Heart right ventricle (tissue), 16 donors: ENCODE results near the gene SEC61A1. TPM values are rescaled to one million over a fixed set of nuclear protein-coding genes. Genes with fewer than 3 reads are reported as not detected.

ENCODE experiments used
- ATAC-seq, 8 donors: fragments of 200-7000 bp; cut with Tn5 transposase; one replicate each; pipeline ENCODE4 v1.9.1; 2020; ENCODE audit warnings: mild to moderate bottlenecking in 8 of 8, moderate library complexity in 8 of 8, moderate number of reproducible peaks in 1 of 8
- DNase-seq, 2 donors: peaks; one replicate each; pipeline ENCODE4 v3.0.0-alpha.2; 2020
- H3K27ac ChIP-seq, 10 donors: fragments of 200-600 bp; sonication (generic) in 2 of 10; one replicate each; pipeline versions ENCODE4 v1.5.0 to v1.8.0; 2020 to 2022; ENCODE audit warnings: mild to moderate bottlenecking in 3 of 10
- H3K27me3 ChIP-seq, 7 donors: fragments of 200-600 bp; one replicate each; pipeline ENCODE4 v1.8.0; 2021 to 2022; ENCODE audit warnings: mild to moderate bottlenecking in 2 of 7
- H3K36me3 ChIP-seq, 9 donors: fragments of 200-600 bp; sonication (generic) in 1 of 9; one replicate each; pipeline versions ENCODE4 v1.5.0 to v1.8.0; 2020 to 2022; ENCODE audit warnings: mild to moderate bottlenecking in 2 of 9
- H3K4me1 ChIP-seq, 9 donors: fragments of 200-600 bp; sonication (generic) in 1 of 9; one replicate each; pipeline versions ENCODE4 v1.5.0 to v1.8.0; 2020 to 2022; ENCODE audit warnings: mild to moderate bottlenecking in 4 of 9
- H3K4me3 ChIP-seq, 10 donors: fragments of 200-600 bp; sonication (generic) in 2 of 10; one replicate each; pipeline versions ENCODE4 v1.5.0 to v1.8.0; 2020 to 2022; ENCODE audit warnings: mild to moderate bottlenecking in 7 of 10, moderate library complexity in 2 of 10
- H3K9me3 ChIP-seq, 11 donors: fragments of 200-600 bp in 10 of 11; sonication (generic) in 2 of 11; one replicate each; pipeline versions ENCODE4 v1.5.0 to v1.8.0; 2013 to 2022; ENCODE audit warnings: mild to moderate bottlenecking in 2 of 11, control low read depth in 1 of 11, moderate library complexity in 1 of 11
- CTCF ChIP-seq, 9 donors: fragments of 200-600 bp; sonication (generic) in 2 of 9; IDR thresholded peaks; one replicate each; pipeline versions ENCODE4 v1.5.0 to v1.8.0; 2021 to 2022; ENCODE audit warnings: antibody characterized with exemption in 9 of 9, mild to moderate bottlenecking in 5 of 9, moderate library complexity in 1 of 9
- WGBS, 2 donors: extraction: QIAGEN DNeasy Blood & Tissue Kit; methylation state at CpG; one replicate each; pipeline ENCODE4 v1.1.7; 2013; ENCODE audit warnings: inconsistent platforms in 1 of 2; 5-methylcytosine and 5-hydroxymethylcytosine counted together
- intact Hi-C, 10 donors: fragments of 100-400 bp; cut with DNase I; formaldehyde crosslinking; loops; one replicate each; pipeline versions ENCODE4 v1.11.1 to v1.14.2; 2022
- polyA plus RNA-seq, 2 donors: library from polyadenylated mRNA; stranded (reverse); fragments of 200-250 nt; gene quantifications; one replicate each; pipeline ENCODE4 v1.2.3, GENCODE V29; 2013
- total RNA-seq, 10 donors: library from RNA; stranded (reverse); fragmentation: NEBNext Ultra II Directional in 3 of 10; extraction: Animal tissue kit (Norgen Biotek cat#: 25700) in 3 of 10; gene quantifications; one replicate each; pipeline versions ENCODE4 v1.2.1 to v1.2.4, GENCODE V29; 2021 to 2023
- donor health status: Arrhythmogenic right ventricular cardiomyopathy.
- donor health status: ischemic (EF 13 %, LVEDD 7.1; RV severe dilation, severe dysfunction).
- donor health status: healthy with polysubstance abuse.
- donor health status: DM: no; HTN: yes; CAD: no.
- donor health status: DM: no; HTN: no; CAD: no.
- donor health status: ischemic (EF 25% LVEDD 6.9; RV normal size, moderate dysfunction).
- donor health status: ischemic (EF 25% LVEDD 5.7; RV mildly dilated, moderate dysfunction).
- donor health status: healthy.
- donor health status: DM: yes; HTN: yes; CAD: no.
- donor health status: Ischemic cardiomyopathy.
- donor health status: ischemic (EF 35%, LVEDD 5.7; RV mildly dilated, moderate dysfunction).
- donor health status: nonischemic (EF 11% LVEDD 7.7; RV severe dilation, severe dysfunction).
- donor health status: DM: yes; HTN: yes; CAD: no.
- donor health status: PGD.
- donor health status: ischemic (EF 29% LVEDD 5.4; RV normal size, mild dysfunction).
- donor health status: nonischemic (EF 23%, LVEDD 6.1; RV moderate dilation, normal function).

SEC61A1 gene
- total and polyA plus RNA-seq, 12 donors: 41.0 to 131 (median 62.1) TPM

DNA sequence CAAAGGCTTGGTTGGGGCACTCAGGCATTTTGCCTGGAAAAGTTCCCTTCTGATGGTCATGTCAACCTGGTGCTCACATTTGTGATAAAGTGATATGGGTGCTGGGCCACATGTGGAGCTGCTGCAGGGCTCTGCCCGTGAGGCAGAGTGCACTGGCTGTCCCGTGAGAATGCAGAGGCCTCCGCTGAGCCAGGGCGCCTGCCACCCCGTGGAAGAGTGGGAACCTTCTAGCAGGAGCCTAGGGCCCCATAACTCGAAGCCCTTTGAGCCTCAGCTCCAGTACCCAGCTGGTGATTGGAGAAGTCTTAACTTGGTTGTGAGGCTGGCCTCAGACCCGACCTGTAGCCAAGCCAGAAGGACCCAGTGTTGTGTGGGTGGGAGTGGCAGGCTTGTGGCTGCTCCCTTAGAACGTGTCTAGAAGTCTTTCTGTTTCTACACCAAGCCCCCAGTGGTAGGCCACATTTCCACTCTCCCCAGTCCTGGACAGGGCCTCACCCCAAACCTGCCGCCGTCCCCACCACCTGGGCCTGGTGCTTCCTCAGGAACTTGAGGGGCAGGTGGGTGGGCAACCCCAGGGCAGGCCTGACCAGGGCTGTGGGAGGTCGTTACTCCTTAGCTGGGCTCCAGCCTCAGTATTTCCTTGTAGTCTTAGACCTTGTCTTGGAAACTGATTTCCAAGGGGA, 19.7 kb downstream of the SEC61A1 start:
- Histone ChIP-seq H3K4me3 (no peak overlapping the region), H3K27me3 (no peaks in the 10 kb centered on the region), H3K4me1 (peaks cover 3 to 46% (median 26%) of the 10 kb centered on the region in 9 donors), H3K36me3 (peaks cover 4 to 71% (median 42%) of the 10 kb centered on the region in 9 donors), H3K27ac (no peak overlapping the region), H3K9me3 (no peaks in the 10 kb centered on the region)
- intact Hi-C loops: loop anchor here in 2 of 10 donors (5.0 to 10.0 kb wide), 2 partner anchors 63 to 380 kb away; no protein-coding TSS in a partner anchor
- DNase-seq (no peak), ATAC-seq (no peak)
- no peak for TF ChIP-seq CTCF (IDR thresholded peaks at IDR 0.05)
- WGBS, 2 donors: 85% methylated on average over 11 of the region's 11 CpGs

DNA sequence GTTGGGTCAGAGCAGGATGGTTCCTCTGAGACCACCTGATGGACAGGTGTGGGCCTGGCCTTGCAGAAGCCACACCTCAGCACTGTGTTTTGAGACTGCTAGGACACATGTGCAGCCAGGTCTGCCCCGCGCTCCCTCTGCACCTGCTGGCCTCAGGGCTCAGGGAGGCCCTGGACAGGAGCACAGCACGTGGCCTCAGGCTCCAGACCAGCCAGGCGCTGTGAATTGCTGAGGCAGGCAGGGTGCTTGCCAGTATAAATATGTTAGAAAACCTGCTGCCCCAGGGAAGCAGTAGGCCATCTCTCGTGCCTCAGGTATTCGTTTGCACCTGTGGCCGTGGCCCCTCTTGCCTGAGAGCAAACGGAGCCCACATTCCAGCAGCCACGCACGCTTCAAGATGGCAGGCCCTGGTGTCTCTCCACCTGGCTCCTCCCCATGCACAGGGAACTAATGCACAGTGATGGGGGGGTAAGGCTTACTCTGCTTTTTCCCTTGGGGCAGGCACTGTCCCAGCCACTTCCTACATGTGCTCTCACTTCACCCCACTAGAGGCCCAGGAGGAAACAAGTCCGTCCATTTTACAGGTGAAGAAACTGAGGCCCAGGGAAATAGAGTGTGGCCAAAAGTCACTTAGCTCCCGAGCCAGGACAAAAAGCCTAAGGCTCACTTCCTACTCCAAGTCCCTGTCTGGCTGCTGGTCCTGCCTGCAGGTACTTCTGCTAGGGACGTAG, 20.4 kb downstream of the SEC61A1 start:
- intact Hi-C loops: loop anchor here in 2 of 10 donors (5.0 to 10.0 kb wide), 2 partner anchors 62 to 380 kb away; no protein-coding TSS in a partner anchor
- peaks cover 6 to 53% (median 33%) of the 10 kb centered on the region in 9 donors for H3K4me1 ChIP-seq
- 93 to 94% methylated on average over 13 of the region's 13 CpGs for WGBS, 2 donors

GRCh38 chr3:128073185-128073725, 21.0 kb downstream of the SEC61A1 start:
- no peak for DNase-seq

More for the DNA sequence above, 20.4 kb downstream of the SEC61A1 start:
- H3K36me3 ChIP-seq: peaks cover 4 to 64% (median 35%) of the 10 kb centered on the region in 9 donors
- H3K27me3 ChIP-seq: no peaks in the 10 kb centered on the region
- DNase-seq (no peak), ATAC-seq (no peak)
- H3K4me3 ChIP-seq: no peak overlapping the region
- no peaks in the 10 kb centered on the region for H3K9me3 ChIP-seq
- H3K27ac ChIP-seq: peak overlapping the region in 5 of 10 donors; percentile 38 to 67 (median 58)
- TF ChIP-seq CTCF (IDR thresholded peaks at IDR 0.05): no peak

More at GRCh38 chr3:128073185-128073725, 21.0 kb downstream of the SEC61A1 start:
- no peak for TF ChIP-seq CTCF (IDR thresholded peaks at IDR 0.05)
- peaks cover 4 to 57% (median 28%) of the 10 kb centered on the region in 9 donors for H3K36me3 ChIP-seq
- H3K27ac ChIP-seq: peak overlapping the region in 8 of 10 donors; percentile 38 to 70 (median 58)
- no peak for ATAC-seq
- no peak overlapping the region for H3K4me3 ChIP-seq
- no peaks in the 10 kb centered on the region for H3K27me3 ChIP-seq
- H3K4me1 ChIP-seq: peaks cover 6 to 55% (median 38%) of the 10 kb centered on the region in 9 donors
- WGBS, 2 donors: 84 to 96% methylated on average over 6 of the region's 6 CpGs
- intact Hi-C loops: loop anchor here in 2 of 10 donors (5.0 to 10.0 kb wide), 2 partner anchors 62 to 381 kb away; no protein-coding TSS in a partner anchor
- no peaks in the 10 kb centered on the region for H3K9me3 ChIP-seq
